A673 (cell line): ENCODE measurements around the gene NOS1AP.

Experiments used
- CTCF ChIP-seq: fragments of 300-800, 200-600 bp; sonication (generic); conservative IDR thresholded peaks from 2 replicates; pipeline ENCODE4 v1.5.1; 2017; ENCODE audit warnings: low read depth, mild to moderate bottlenecking, antibody characterized with exemption, low read length, moderate library complexity, mixed read lengths
- EZH2 ChIP-seq: fragments of 200-600 bp; sonication (generic); IDR thresholded peaks from 2 replicates; pipeline ENCODE4 v1.6.1; 2017; ENCODE audit warnings: borderline replicate concordance, low read depth, mild to moderate bottlenecking, mixed read lengths, antibody characterized with exemption, low read length; ENCODE audit not compliant: poor library complexity, severe bottlenecking

GRCh38 chr1:162088281-162088969 lies 18.9 kb downstream of the NOS1AP start:
- no peak for TF ChIP-seq CTCF
- no peak for TF ChIP-seq EZH2
